Tibial nerve (tissue), 4 donors: ENCODE data around the gene SCAI. TPM values are rescaled to one million over a fixed set of nuclear protein-coding genes. Genes with fewer than 3 reads are reported as not detected.

Source experiments
- DNase-seq, 2 donors: peaks; one replicate each; pipeline ENCODE4 v3.0.0-alpha.2; 2019; ENCODE audit warnings: low spot score in 2 of 2
- H3K27ac ChIP-seq, 4 donors: fragments of 200-600 bp; sonication (generic) in 3 of 4; one replicate each; pipeline ENCODE4 v1.5.1; 2017 to 2019; ENCODE audit warnings: mild to moderate bottlenecking in 1 of 4
- H3K27me3 ChIP-seq, 2 donors: fragments of 200-600 bp; sonication (generic) in 1 of 2; one replicate each; pipeline versions ENCODE4 v1.5.1 to v1.6.0; 2017 to 2019
- H3K36me3 ChIP-seq, 3 donors: fragments of 200-600 bp; sonication (generic); one replicate each; pipeline ENCODE4 v1.5.1; 2018 to 2019
- H3K4me1 ChIP-seq, 4 donors: fragments of 200-600 bp; sonication (generic) in 3 of 4; one replicate each; pipeline ENCODE4 v1.5.1; 2017 to 2019
- H3K4me3 ChIP-seq, 4 donors: fragments of 200-600 bp; sonication (generic) in 3 of 4; one replicate each; pipeline ENCODE4 v1.5.1; 2017 to 2019; ENCODE audit warnings: mild to moderate bottlenecking in 1 of 4, moderate library complexity in 1 of 4
- H3K9me3 ChIP-seq, 4 donors: fragments of 200-600 bp; sonication (generic) in 3 of 4; one replicate each; pipeline ENCODE4 v1.5.1; 2017 to 2019
- CTCF ChIP-seq, 5 experiments: fragments of 200-600 bp in 3 of 5; fragments of 450-650 bp in 2 of 5; sonication (generic) in 3 of 5; IDR thresholded peaks; one replicate each; pipeline ENCODE4 v1.5.1; 2016 to 2019; ENCODE audit warnings: antibody characterized with exemption in 5 of 5, mild to moderate bottlenecking in 3 of 5, moderate library complexity in 2 of 5
- EP300 ChIP-seq, 2 donors: sonication (generic); formaldehyde crosslinking; IDR thresholded peaks; one replicate each; pipeline ENCODE4 v1.6.1; 2017; ENCODE audit warnings: antibody characterized with exemption in 2 of 2, mild to moderate bottlenecking in 1 of 2
- POLR2A ChIP-seq, 2 donors: fragments of 450-650 bp; IDR thresholded peaks; one replicate each; pipeline ENCODE4 v1.6.1; 2017; ENCODE audit warnings: antibody characterized with exemption in 2 of 2, mild to moderate bottlenecking in 2 of 2, moderate library complexity in 2 of 2
- WGBS, 2 donors: methylation state at CpG; one replicate each; pipeline ENCODE4 v1.1.5; 2018; 5-methylcytosine and 5-hydroxymethylcytosine counted together
- total RNA-seq, 4 donors: library from RNA; depleted of rRNA; stranded (reverse); fragments of >200 nt; gene quantifications; one replicate each; pipeline ENCODE4 v1.1.0, GENCODE V29; 2016

SCAI gene
- total RNA-seq, 4 donors from 2014 or later: 8.8 to 19.2 (median 9.4) TPM

DNA sequence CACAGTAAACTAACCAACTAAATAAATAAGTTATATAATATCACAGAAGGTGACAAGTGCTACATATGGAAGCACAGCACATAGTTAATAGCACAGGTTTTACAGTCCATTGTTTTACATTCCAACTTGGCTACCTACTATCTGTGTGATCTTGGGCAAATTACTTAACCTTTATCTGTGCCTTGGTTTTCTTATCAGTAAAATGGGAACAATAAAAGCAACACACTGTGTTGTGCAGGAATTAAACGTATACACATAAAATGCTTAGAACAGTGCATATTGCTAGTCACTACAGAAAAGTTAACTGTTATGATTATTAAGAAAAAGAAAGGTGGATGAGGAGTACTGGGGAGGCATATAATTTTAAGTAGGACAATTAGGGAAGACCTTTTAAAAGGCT lies 159.6 kb downstream of the SCAI start:
- DNase-seq: no peak
- Histone ChIP-seq H3K27ac (no peak overlapping the region), H3K36me3 (peaks cover 0 to 33% (median 0%) of the 10 kb centered on the region in 3 donors), H3K4me1 (no peaks in the 10 kb centered on the region), H3K27me3 (no peaks in the 10 kb centered on the region), H3K4me3 (no peak overlapping the region), H3K9me3 (no peaks in the 10 kb centered on the region)
- 90 to 97% methylated on average over 1 of the region's 1 CpG for WGBS, 2 donors
- TF ChIP-seq CTCF (IDR thresholded peaks at IDR 0.05) (no peak), EP300 (IDR thresholded peaks at IDR 0.05) (no peak), POLR2A (IDR thresholded peaks at IDR 0.05) (no peak)

GRCh38 chr9:124980431-124980830 lies 162.9 kb downstream of the SCAI start:
- no peaks in the 10 kb centered on the region for H3K27me3 ChIP-seq
- H3K9me3 ChIP-seq: no peaks in the 10 kb centered on the region
- H3K36me3 ChIP-seq: peaks cover 0 to 29% (median 0%) of the 10 kb centered on the region in 3 donors
- TF ChIP-seq CTCF (IDR thresholded peaks at IDR 0.05) (no peak), EP300 (IDR thresholded peaks at IDR 0.05) (no peak), POLR2A (IDR thresholded peaks at IDR 0.05) (no peak)
- 96 to 97% methylated on average over 4 of the region's 4 CpGs for WGBS, 2 donors
- H3K27ac ChIP-seq: no peak overlapping the region
- DNase-seq: no peak
- no peaks in the 10 kb centered on the region for H3K4me1 ChIP-seq
- no peak overlapping the region for H3K4me3 ChIP-seq

- no peak overlapping the region for H3K4me3 ChIP-seq
- no peak for DNase-seq
- 57 to 68% methylated on average over 2 of the region's 2 CpGs for WGBS, 2 donors
Measured at GRCh38 chr9:124975131-124975530, 168.2 kb downstream of the SCAI start.

DNA sequence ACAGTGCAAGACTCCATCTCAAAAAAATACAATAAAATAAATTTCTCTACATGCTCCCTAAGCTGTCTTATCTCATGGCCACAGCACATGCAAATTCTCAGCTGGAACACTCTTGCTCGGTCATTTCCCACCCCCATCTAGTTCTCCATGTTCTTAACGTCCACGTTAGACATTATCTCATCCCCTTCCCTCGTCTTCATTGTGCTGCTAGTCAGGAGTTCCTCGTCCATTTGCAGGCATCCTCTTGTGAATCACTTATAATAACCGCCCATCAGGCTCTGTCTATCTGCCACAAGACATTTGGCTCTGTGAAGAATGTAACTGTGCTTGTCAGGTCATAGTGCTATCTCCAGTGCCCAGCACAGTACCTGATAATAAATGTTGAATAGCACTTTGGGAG lies 169.5 kb downstream of the SCAI start:
- no peak for TF ChIP-seq POLR2A (IDR thresholded peaks at IDR 0.05)
- no peak for TF ChIP-seq CTCF (IDR thresholded peaks at IDR 0.05)
- no peak for TF ChIP-seq EP300 (IDR thresholded peaks at IDR 0.05)
- Histone ChIP-seq H3K9me3 (no peaks in the 10 kb centered on the region), H3K4me3 (no peak overlapping the region), H3K27ac (no peak overlapping the region), H3K27me3 (no peaks in the 10 kb centered on the region), H3K4me1 (no peaks in the 10 kb centered on the region), H3K36me3 (peaks cover 0 to 60% (median 0%) of the 10 kb centered on the region in 3 donors)
- no peak for DNase-seq
- 87 to 93% methylated on average over 6 of the region's 6 CpGs for WGBS, 2 donors

More at GRCh38 chr9:124975131-124975530, 168.2 kb downstream of the SCAI start:
- Histone ChIP-seq H3K36me3 (peaks cover 0 to 52% (median 0%) of the 10 kb centered on the region in 3 donors), H3K27me3 (no peaks in the 10 kb centered on the region), H3K9me3 (no peaks in the 10 kb centered on the region), H3K27ac (no peak overlapping the region), H3K4me1 (no peaks in the 10 kb centered on the region)
- TF ChIP-seq POLR2A (IDR thresholded peaks at IDR 0.05): no peak
- no peak for TF ChIP-seq CTCF (IDR thresholded peaks at IDR 0.05)
- no peak for TF ChIP-seq EP300 (IDR thresholded peaks at IDR 0.05)

DNA sequence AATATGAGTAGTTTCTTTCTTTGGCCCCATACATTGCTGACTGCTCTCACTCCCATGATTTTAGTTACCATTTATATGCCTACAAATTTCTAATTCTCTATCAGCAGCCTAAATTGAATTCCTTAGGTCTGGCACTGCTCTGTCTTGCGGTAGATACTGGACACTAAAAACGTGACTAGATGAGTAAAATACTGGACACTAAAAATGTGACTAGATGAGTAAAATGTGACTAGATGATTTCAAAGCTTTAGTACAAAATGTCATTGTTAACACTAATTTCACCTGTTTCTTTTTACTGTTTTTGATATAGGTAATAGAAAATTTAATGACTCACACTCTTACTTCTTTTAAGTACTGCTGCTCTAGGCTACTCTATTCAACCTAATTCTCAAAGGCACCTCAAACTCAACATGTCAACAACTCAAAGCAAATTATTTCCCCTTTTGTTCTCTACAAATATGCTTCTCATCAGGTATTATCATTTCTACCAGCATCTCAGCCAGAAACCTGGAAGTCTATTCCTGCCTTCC lies 171.0 kb downstream of the SCAI start:
- Histone ChIP-seq H3K4me3 (no peak overlapping the region), H3K36me3 (peaks cover 0 to 65% (median 0%) of the 10 kb centered on the region in 3 donors), H3K27ac (no peak overlapping the region), H3K27me3 (no peaks in the 10 kb centered on the region), H3K4me1 (no peaks in the 10 kb centered on the region), H3K9me3 (no peaks in the 10 kb centered on the region)
- no peak for DNase-seq
- no peak for TF ChIP-seq EP300 (IDR thresholded peaks at IDR 0.05)
- TF ChIP-seq POLR2A (IDR thresholded peaks at IDR 0.05): no peak
- TF ChIP-seq CTCF (IDR thresholded peaks at IDR 0.05): no peak
- WGBS, 2 donors: 96 to 97% methylated on average over 2 of the region's 2 CpGs
